HG03439 (cell line): ENCODE data around the gene SYT9.
A peak's percentile ranks its signal among the peaks of the same experiment; 100 is the strongest.
"Not testable (repeated sequence)": the region's sequence is repeated elsewhere in the genome, so short reads cannot be mapped to it uniquely, and the experiment has no call there.

Source experiments
- ATAC-seq: cut with Tn5 transposase; IDR thresholded peaks from one replicate; pipeline ENCODE4 v1.9.1; 2021; ENCODE audit warnings: mild to moderate bottlenecking, moderate library complexity; ENCODE audit not compliant: unreplicated experiment

The SYT9 gene

GRCh38 chr11:7499081-7499480, 247.4 kb downstream of the SYT9 start:
- no peak for ATAC-seq

- ATAC-seq, result no peak
Measured at GRCh38 chr11:7500251-7500650, 248.5 kb downstream of the SYT9 start.

- ATAC-seq, result no peak
Measured at GRCh38 chr11:7501251-7501650, 249.5 kb downstream of the SYT9 start.

- ATAC-seq, result no peak
Measured at GRCh38 chr11:7501894-7502293, 250.2 kb downstream of the SYT9 start.

- ATAC-seq, result no peak
Measured at GRCh38 chr11:7506243-7506642, 254.5 kb downstream of the SYT9 start.

- no peak for ATAC-seq
Measured at GRCh38 chr11:7508087-7508486, 256.4 kb downstream of the SYT9 start.

GRCh38 chr11:7509966-7510365, 258.3 kb downstream of the SYT9 start:
- no peak for ATAC-seq

- ATAC-seq, result no peak
Measured at GRCh38 chr11:7511401-7511800, 259.7 kb downstream of the SYT9 start.

- peak; percentile 68 for ATAC-seq
Measured at GRCh38 chr11:7512525-7513233, 261.0 kb downstream of the SYT9 start.

- peak; percentile 68 for ATAC-seq
Measured at GRCh38 chr11:7513234-7514098, 261.8 kb downstream of the SYT9 start, which contains the start of gene PPFIBP2. Gene PPFIBP2 (plus strand): TSS chr11:7513999. CDS start chr11:7549476, 35,477 bp downstream.

GRCh38 chr11:7514099-7514591, 262.4 kb downstream of the SYT9 start:
- ATAC-seq, result peak; percentile 10

- ATAC-seq, result no peak
Measured at GRCh38 chr11:7515447-7515886, 263.8 kb downstream of the SYT9 start.

GRCh38 chr11:7516475-7516874, 264.8 kb downstream of the SYT9 start:
- ATAC-seq, result no peak

GRCh38 chr11:7517743-7518142, 266.0 kb downstream of the SYT9 start:
- ATAC-seq, result not testable (repeated sequence)
